Retinal pigment epithelial cell (primary cell): ENCODE measurements around the gene RANBP3L.
A peak's percentile ranks its signal among the peaks of the same experiment; 100 is the strongest.
"Not testable (repeated sequence)": the region's sequence is repeated elsewhere in the genome, so short reads cannot be mapped to it uniquely, and the experiment has no call there.

Source experiments
- DNase-seq: peaks from one replicate; pipeline ENCODE4 v3.0.0-alpha.2; 2010; ENCODE audit warnings: low read depth
- H3K4me3 ChIP-seq: 2 replicates; pipeline ENCODE4 v1.5.1; 2011; ENCODE audit warnings: mild to moderate bottlenecking, low read length, control low read depth, moderate library complexity
- CTCF ChIP-seq: conservative IDR thresholded peaks from 2 replicates; pipeline ENCODE4 v1.5.1; 2011; ENCODE audit warnings: low read depth, low read length, control low read depth, inconsistent platforms

Gene RANBP3L, protein sequence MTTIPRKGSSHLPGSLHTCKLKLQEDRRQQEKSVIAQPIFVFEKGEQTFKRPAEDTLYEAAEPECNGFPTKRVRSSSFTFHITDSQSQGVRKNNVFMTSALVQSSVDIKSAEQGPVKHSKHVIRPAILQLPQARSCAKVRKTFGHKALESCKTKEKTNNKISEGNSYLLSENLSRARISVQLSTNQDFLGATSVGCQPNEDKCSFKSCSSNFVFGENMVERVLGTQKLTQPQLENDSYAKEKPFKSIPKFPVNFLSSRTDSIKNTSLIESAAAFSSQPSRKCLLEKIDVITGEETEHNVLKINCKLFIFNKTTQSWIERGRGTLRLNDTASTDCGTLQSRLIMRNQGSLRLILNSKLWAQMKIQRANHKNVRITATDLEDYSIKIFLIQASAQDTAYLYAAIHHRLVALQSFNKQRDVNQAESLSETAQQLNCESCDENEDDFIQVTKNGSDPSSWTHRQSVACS

DNA sequence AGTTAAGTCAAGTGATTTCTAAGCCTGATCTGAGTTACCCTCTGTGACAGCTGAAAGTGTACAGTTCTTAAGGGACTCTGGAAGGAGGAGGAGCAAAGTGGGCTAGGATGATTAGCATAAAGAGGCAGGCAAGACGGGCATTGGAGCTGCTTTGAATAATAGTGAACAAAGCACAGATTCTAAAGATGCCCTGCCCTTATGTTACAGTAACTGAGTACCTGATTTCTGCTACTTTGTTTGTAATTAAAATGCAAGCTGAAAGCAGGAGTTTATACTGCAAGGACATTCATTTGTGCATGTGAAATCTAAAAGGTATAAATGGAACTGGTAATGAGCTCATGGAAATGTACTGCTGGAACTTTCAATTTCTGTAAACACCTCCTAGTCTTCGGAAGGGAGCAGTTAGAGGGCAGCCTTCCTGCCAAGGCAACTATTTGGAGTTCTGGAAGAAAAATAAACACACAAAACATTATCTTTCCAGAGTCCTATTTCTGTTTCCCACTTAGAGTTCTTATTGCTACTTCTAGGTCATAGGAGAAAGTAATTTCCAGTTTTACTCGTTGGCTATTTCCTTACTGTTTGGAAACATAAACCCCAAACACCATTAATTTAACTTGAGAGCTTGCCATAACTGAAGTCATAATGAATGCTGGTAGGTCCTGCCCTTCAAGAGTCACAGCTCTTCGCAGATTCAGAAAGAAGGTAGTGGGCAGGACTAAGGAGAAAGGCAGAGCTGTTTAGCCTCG, at the start of gene RANBP3L:
TSS of gene RANBP3L (minus strand) at position 45 of the 746 bp plus-strand sequence. CDS start 486 bp downstream, outside the sequence.
- TF ChIP-seq CTCF, result no peak
- DNase-seq, result peak; percentile 43
- peak within 1 kb of the TSS; percentile 16 for H3K4me3 ChIP-seq

DNA sequence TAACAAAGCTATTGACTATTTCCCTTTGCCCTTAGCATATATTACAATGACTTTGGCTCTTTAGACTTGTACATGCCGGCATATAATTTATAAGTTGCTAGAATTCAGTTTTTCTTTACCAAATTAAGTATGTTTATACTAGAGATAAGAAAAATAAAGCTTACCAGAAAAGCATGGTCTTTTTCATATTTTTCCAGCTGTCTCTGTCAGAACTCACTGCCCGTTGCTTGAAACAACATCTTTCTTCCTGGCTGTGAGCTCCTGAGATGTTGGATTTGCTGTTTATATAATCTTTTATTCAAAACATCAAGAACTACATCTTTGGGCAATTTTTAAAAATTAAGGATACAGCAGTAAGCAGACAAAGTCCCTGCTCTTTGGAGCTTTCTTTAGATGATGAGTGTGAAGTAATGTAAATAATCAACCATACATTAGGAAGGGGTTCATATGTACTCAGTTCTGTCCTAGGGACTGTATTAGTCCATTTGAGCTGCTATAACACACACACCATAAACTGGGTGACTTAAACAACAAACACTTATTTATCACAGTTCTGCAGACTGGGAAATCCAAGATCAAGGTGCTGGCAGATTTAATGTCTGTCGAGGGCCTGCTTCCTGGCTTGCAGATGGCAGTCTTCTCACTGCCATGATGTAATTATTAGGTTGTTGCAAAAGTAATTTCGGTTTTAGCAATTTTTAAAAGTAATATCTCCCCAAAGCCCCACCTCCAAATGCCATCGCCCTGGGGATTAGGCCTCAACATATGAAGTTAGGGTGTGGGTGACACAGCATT, 45.4 kb upstream of the RANBP3L start:
- no peak overlapping the region for H3K4me3 ChIP-seq

DNA sequence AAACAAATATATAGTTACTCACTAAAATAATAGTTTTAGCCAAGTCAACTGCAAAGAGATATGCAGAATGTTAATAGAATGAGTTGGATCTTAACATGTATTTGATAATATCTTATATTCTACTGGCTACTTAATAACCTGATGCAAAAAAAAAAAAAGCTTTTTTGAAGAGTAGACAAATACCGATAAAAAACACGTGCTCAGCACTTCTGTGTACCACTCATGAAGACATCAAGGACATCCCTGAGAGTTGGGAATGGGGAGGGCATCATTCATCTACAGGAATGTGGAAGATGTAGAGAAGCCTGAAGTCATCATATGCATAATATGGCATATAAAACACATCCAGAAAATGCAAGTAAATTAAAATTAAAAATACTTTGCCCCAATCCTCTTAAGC, 43.2 kb upstream of the RANBP3L start:
- no peak for TF ChIP-seq CTCF
- H3K4me3 ChIP-seq, result no peak overlapping the region
- no peak for DNase-seq

More for the DNA sequence above, 45.4 kb upstream of the RANBP3L start:
- TF ChIP-seq CTCF, result no peak
- DNase-seq, result no peak

GRCh38 chr5:36341720-36342119, 40.0 kb upstream of the RANBP3L start:
- not testable (repeated sequence) for DNase-seq, H3K4me3 ChIP-seq

DNA sequence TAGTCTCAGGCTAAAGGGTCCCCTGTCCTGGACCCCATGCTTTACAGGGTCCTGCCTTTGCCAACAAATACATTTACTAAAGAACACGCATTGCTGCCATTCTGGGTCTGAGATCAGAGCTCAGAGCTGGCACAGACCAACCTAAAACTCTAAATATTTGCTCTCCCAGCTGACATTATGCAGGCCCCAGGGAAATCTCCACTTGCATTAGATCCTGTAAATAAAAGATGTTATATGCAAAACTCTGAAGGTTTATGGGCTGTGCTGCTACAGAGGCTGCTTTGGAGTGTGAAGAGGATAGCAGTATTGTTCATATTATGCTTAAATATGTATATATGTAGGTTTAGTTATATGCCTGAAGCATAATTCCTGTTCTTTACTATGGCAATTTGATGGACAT, 35.9 kb upstream of the RANBP3L start:
- no peak for DNase-seq
- H3K4me3 ChIP-seq, result no peak overlapping the region
- no peak for TF ChIP-seq CTCF

DNA sequence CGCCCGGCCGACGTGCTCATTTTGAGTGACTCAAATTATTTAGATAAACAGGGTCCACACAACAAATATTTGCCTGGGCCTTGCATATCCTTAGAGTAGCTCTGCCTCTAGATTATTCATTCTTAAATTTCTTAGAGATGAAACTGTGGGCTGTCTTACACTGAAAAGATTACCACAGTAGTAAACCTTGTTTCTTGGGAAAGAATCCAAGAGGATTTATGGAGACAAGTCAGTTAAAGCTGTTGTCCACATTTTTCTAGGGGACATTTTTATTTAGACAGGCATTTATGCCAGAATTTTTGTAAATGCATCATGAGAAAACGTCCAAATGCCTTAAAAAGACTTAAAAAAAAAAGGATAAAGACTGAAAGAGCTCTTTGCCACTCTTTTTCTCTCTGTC, 32.6 kb upstream of the RANBP3L start:
- DNase-seq, result no peak
- no peak for TF ChIP-seq CTCF
- no peak overlapping the region for H3K4me3 ChIP-seq

DNA sequence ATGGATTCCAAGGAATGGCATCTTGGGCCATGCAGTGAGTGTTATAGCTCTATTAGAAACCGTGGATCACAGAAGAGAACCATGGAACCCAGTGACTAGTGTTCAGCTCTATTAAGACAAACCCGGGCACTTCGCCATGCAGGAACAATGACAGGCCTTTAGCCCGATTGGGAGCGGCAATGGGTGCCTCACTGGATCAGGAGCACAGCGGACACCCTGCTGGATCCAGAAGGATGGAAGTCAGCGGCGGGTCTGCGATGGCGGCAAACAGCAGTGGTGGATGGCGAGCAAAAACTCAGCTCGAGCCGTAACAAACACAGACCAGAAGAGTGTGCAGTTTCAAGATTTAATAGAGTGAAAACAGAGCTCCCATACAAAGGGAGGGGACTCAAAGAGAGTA, 31.0 kb upstream of the RANBP3L start:
- H3K4me3 ChIP-seq, DNase-seq: not testable (repeated sequence)
